Nephron progenitor cell (in vitro differentiated cells): Measurements from ENCODE around the gene PDPN.

Source experiments
- DNase-seq: peaks from one replicate; pipeline ENCODE4 v3.0.0; 2021
- H3K27ac Mint-ChIP-seq: 2 replicates; pipeline ENCODE4 v1.8.0; 2021; ENCODE audit warnings: mild to moderate bottlenecking, moderate library complexity, mixed read lengths
- H3K27me3 Mint-ChIP-seq: 2 replicates; pipeline ENCODE4 v1.8.0; 2021; ENCODE audit warnings: mild to moderate bottlenecking, low read depth, mixed read lengths; ENCODE audit not compliant: poor library complexity
- H3K36me3 Mint-ChIP-seq: 2 replicates; pipeline ENCODE4 v1.8.0; 2021; ENCODE audit warnings: low read depth, mixed read lengths
- H3K4me1 Mint-ChIP-seq: 2 replicates; pipeline ENCODE4 v1.8.0; 2021; ENCODE audit warnings: mixed read lengths
- H3K4me3 Mint-ChIP-seq: 2 replicates; pipeline ENCODE4 v1.8.0; 2021; ENCODE audit warnings: mild to moderate bottlenecking, moderate library complexity, mixed read lengths
- H3K9me3 Mint-ChIP-seq: 2 replicates; pipeline ENCODE4 v1.8.0; 2021; ENCODE audit warnings: mild to moderate bottlenecking, moderate library complexity, mixed read lengths
- CTCF ChIP-seq: fragments of 200-600 bp; sonication (generic); IDR thresholded peaks from 2 replicates; pipeline ENCODE4 v1.5.0; 2021; ENCODE audit warnings: antibody characterized with exemption

Gene PDPN

DNA sequence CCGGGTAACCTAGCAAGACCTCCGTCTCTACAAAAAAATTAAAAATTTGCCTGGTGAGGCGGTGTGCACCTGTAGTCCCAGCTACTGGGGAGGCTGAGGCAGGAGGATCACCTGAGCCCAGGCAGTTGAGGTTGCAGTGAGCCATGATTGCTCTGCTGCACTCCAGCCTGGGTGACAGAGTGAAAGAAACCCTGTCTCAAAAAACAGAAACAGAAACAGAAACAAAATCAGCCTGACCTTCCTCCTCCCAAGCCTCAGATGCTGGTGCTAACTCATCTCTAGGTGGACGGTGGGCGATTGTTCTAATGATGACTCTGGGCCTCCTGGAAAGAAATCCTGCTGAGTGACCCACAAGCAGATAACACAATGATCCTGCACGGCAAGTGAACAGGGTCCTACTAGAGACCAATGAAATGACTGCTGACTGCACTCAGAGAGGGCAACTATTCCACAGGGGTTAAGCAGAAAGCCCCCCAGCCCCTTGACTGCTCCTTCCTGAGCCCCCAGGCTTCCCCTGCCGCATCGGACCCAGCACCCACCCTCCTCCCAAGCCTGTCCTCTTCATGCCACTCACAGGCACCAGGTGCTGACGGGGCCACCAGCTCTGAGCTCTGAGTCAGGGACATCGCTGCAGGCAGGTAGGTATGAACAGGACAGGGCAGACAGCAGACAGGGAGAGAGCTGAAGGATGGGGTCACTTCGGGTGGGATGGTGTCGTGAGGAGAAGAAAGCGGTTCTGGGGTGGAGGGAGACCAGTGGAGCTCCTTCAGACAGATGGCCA, 42.0 kb upstream of the PDPN start:
- Mint-ChIP-seq H3K36me3 (no peaks in the 10 kb centered on the region), H3K9me3 (no peaks in the 10 kb centered on the region)

GRCh38 chr1:13543451-13544220, 40.0 kb upstream of the PDPN start:
- Mint-ChIP-seq H3K9me3 (no peaks in the 10 kb centered on the region), H3K4me1 (peaks cover 33% of the 10 kb centered on the region), H3K36me3 (no peaks in the 10 kb centered on the region), H3K4me3 (no peak overlapping the region), H3K27me3 (peaks cover 26% of the 10 kb centered on the region), H3K27ac (peak overlapping the region; percentile 97)
- peak; percentile 54 for DNase-seq
- TF ChIP-seq CTCF: peak; percentile 36

More for the DNA sequence above, 42.0 kb upstream of the PDPN start:
- no peak for DNase-seq
- H3K4me1 Mint-ChIP-seq: peaks cover 33% of the 10 kb centered on the region
- H3K27ac Mint-ChIP-seq: no peak overlapping the region
- peaks cover 22% of the 10 kb centered on the region for H3K27me3 Mint-ChIP-seq
- no peak overlapping the region for H3K4me3 Mint-ChIP-seq
- TF ChIP-seq CTCF: no peak

DNA sequence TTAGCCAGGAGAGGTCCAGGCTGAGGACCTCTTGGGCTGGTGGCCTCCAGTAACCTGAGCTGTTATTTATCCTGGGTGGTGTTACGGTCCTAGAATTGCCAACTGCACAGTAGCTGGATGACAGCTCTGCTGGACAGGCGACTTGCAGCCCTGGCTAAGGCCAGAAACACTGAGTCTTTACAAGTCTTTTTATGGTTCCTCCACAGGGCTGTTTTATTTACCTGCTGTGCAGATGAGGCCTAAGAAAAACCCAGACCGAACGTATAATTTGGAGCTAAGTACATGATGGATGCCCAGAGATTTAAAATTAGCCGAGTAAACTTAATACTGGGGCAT, 39.4 kb upstream of the PDPN start:
- DNase-seq: no peak
- peaks cover 33% of the 10 kb centered on the region for H3K4me1 Mint-ChIP-seq
- H3K27ac Mint-ChIP-seq: no peak overlapping the region
- H3K27me3 Mint-ChIP-seq: peaks cover 30% of the 10 kb centered on the region
- no peak for TF ChIP-seq CTCF
- H3K9me3 Mint-ChIP-seq: no peaks in the 10 kb centered on the region
- no peaks in the 10 kb centered on the region for H3K36me3 Mint-ChIP-seq
- H3K4me3 Mint-ChIP-seq: no peak overlapping the region

DNA sequence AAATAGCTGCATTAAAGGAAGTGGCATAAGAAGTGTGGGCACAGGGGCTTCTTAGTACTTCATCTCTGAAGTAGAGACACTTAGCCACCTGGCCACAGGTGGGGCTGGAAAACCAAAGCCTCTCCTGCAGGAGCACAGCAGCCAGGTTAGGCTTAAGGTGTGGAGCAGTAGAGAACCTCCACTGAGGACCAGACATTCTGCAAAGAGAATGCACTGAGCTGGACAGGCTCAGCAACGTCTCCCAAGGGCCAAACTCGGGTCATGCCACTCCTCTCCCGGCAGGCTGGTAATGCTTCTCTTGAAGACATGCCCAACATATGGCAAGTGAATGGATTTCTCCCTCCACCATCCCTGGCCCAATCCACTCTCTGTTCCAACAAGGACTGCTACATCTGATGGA, 36.8 kb upstream of the PDPN start:
- no peaks in the 10 kb centered on the region for H3K36me3 Mint-ChIP-seq
- no peak overlapping the region for H3K4me3 Mint-ChIP-seq
- no peaks in the 10 kb centered on the region for H3K9me3 Mint-ChIP-seq
- peaks cover 20% of the 10 kb centered on the region for H3K4me1 Mint-ChIP-seq
- H3K27me3 Mint-ChIP-seq: peaks cover 31% of the 10 kb centered on the region
- TF ChIP-seq CTCF: no peak
- no peak for DNase-seq
- no peak overlapping the region for H3K27ac Mint-ChIP-seq

GRCh38 chr1:13548281-13548680, 35.4 kb upstream of the PDPN start:
- no peak for TF ChIP-seq CTCF
- Mint-ChIP-seq H3K27me3 (peaks cover 31% of the 10 kb centered on the region), H3K4me1 (peaks cover 14% of the 10 kb centered on the region), H3K4me3 (no peak overlapping the region), H3K36me3 (no peaks in the 10 kb centered on the region), H3K27ac (no peak overlapping the region), H3K9me3 (no peaks in the 10 kb centered on the region)
- no peak for DNase-seq

- DNase-seq: no peak
- Mint-ChIP-seq H3K27me3 (peaks cover 27% of the 10 kb centered on the region), H3K36me3 (no peaks in the 10 kb centered on the region), H3K4me1 (peaks cover 6% of the 10 kb centered on the region), H3K9me3 (no peaks in the 10 kb centered on the region), H3K4me3 (no peak overlapping the region), H3K27ac (no peak overlapping the region)
- no peak for TF ChIP-seq CTCF
These were observed 34.6 kb upstream of the PDPN start for GRCh38 chr1:13549021-13549420.
